Measurements from ENCODE around the gene MICAL2. TPM values are rescaled to one million over a fixed set of nuclear protein-coding genes. Genes with fewer than 3 reads are reported as not detected.

Gene MICAL2
- total and polyA plus RNA-seq, 8 donors = 4.8 to 38.8 (median 26.5) TPM

DNA sequence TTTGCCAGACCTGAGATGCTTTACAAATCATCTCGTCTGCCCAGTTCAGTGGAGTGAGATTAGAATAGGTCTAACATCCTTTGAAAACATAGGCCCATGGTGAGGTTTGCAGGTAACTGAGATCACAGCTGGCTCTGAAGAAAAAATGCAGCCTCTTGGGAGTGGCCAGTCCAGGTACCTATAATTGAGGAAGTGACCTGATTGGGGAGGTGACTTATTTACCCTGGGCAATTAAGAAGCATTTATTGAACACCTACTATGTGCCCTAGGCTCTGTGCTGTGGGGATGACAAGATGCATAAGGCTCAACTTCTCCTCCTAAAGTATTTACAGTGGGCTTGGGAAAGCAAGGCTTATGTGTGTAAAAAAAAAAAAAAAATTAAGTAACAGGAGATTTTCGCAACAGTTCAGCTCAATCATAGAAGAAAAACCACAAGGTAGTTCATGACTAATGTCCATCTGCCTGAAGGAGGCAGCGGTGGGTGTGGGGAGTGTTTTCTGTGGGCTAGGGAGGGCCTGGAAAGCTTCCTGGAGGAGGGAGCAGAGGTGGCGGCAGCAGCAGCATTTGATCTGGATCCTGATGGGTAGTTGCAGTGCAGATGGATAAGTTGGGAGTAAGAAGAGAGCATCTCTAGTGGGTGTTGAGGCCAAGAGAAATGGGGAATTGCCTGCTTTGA lies 16.1 kb downstream of the MICAL2 start:
- H3K27ac ChIP-seq = no peak overlapping the region
- ATAC-seq = no peak
- no peak for DNase-seq
- no peak overlapping the region for H3K4me3 ChIP-seq
- H3K9me3 ChIP-seq = no peaks in the 10 kb centered on the region
- H3K36me3 ChIP-seq = no peaks in the 10 kb centered on the region
- WGBS, 2 donors = 74 to 81% methylated on average over 4 of the region's 4 CpGs
- H3K27me3 ChIP-seq = no peaks in the 10 kb centered on the region
- intact Hi-C loops (cut with DNase I) = loop anchor here in 1 of 3 donors (10.0 kb wide), 1 partner anchor 108 kb away; no protein-coding TSS in a partner anchor
- TF ChIP-seq, protein P1, sequence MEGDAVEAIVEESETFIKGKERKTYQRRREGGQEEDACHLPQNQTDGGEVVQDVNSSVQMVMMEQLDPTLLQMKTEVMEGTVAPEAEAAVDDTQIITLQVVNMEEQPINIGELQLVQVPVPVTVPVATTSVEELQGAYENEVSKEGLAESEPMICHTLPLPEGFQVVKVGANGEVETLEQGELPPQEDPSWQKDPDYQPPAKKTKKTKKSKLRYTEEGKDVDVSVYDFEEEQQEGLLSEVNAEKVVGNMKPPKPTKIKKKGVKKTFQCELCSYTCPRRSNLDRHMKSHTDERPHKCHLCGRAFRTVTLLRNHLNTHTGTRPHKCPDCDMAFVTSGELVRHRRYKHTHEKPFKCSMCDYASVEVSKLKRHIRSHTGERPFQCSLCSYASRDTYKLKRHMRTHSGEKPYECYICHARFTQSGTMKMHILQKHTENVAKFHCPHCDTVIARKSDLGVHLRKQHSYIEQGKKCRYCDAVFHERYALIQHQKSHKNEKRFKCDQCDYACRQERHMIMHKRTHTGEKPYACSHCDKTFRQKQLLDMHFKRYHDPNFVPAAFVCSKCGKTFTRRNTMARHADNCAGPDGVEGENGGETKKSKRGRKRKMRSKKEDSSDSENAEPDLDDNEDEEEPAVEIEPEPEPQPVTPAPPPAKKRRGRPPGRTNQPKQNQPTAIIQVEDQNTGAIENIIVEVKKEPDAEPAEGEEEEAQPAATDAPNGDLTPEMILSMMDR (IDR thresholded peaks at IDR 0.05) = no peak
- peaks cover 0 to 7% (median 0%) of the 10 kb centered on the region in 3 donors for H3K4me1 ChIP-seq
- no peak for FAIRE-seq

DNA sequence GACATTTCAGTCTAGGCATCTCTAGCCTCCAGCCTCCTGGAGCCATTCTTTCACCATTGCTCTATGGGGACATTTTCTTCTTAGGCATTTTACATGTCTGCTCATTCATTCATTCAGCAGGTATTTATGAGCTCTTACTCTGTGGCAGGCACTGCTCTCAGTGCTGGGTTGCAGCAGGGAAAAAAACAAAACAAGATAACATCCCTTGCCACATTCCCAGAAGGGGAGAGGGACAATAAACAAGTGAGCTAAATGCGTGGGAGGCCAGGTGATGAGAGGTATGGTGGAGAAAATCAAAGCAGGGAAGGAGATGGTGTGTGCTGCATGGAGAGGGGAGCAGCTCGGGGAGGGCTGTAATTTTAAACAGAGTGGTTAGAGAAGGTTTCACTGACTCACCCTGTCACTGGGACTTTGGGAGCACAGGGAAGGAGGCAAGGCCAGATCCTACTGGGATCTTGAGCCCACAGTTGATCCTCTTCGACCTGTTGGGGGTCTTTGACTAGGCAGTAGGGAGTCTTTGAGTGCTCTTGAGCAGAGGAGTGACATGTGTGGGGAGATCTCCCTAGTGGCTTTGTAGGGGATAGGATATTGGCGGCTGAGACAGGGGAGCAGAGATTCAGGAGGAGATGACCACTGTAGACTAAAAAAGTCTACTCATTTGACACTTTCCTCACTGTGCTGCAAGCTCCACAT lies 17.0 kb downstream of the MICAL2 start:
- FAIRE-seq = no peak
- Histone ChIP-seq H3K4me3 (no peak overlapping the region), H3K36me3 (no peaks in the 10 kb centered on the region), H3K9me3 (no peaks in the 10 kb centered on the region), H3K27me3 (no peaks in the 10 kb centered on the region), H3K27ac (no peak overlapping the region), H3K4me1 (peaks cover 0 to 7% (median 0%) of the 10 kb centered on the region in 3 donors)
- intact Hi-C loops (cut with DNase I) = loop anchor here in 1 of 3 donors (10.0 kb wide), 1 partner anchor 107 kb away; no protein-coding TSS in a partner anchor
- ATAC-seq = no peak
- WGBS, 2 donors = 83 to 90% methylated on average over 4 of the region's 4 CpGs
- TF ChIP-seq, protein P1 (IDR thresholded peaks at IDR 0.05) = no peak
- no peak for DNase-seq

DNA sequence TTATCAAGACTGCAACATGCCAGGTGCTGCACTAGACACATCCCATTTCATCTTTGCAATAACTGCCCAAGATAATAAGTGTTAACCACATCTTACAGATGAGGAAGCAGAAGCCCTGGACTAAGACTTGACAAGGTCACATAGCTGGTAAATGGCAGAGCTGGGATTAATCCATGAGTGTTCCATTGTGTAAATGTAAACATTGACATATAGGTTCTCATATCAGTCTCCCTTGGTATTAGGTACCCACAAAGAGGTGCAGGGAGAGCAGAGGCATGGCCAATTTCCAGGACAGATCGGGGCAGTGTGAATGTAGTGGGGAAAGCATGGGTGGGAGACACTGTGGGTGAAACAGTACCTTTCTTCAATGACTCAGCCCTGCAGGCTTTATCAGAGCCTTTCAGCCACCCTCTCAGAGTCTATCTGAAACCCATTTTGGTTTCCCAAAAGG lies 17.9 kb downstream of the MICAL2 start:
- Histone ChIP-seq H3K4me3 (no peak overlapping the region), H3K9me3 (no peaks in the 10 kb centered on the region), H3K27ac (no peak overlapping the region), H3K27me3 (no peaks in the 10 kb centered on the region), H3K36me3 (no peaks in the 10 kb centered on the region), H3K4me1 (peaks cover 0 to 7% (median 0%) of the 10 kb centered on the region in 3 donors)
- intact Hi-C loops (cut with DNase I) = loop anchor here in 1 of 3 donors (10.0 kb wide), 1 partner anchor 106 kb away; no protein-coding TSS in a partner anchor
- FAIRE-seq (no peak), ATAC-seq (no peak), DNase-seq (no peak)
- TF ChIP-seq, protein P1 (IDR thresholded peaks at IDR 0.05) = no peak
- 73 to 78% methylated on average over 1 of the region's 1 CpG for WGBS, 2 donors

DNA sequence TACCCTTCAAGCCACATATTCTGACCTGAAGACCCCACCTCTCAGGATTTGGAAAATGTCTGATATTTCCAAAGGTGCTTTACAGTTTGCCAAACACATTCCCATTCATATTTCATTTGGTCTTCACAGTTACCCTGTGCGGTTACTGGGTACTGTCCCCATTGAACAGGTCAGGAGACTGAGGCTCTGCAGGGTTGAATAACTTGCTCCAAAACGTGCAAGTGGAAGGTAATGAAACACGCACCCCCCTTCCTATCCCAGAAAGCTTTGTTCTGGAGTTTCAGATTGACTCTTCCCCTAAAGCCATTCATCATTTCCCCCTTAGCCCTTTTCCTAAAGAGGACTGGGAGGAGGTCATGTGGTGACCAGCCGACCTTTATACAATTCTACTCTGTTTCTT lies 18.8 kb downstream of the MICAL2 start:
- DNase-seq = no peak
- H3K9me3 ChIP-seq = no peaks in the 10 kb centered on the region
- no peaks in the 10 kb centered on the region for H3K36me3 ChIP-seq
- TF ChIP-seq, protein P1 (IDR thresholded peaks at IDR 0.05) = no peak
- no peaks in the 10 kb centered on the region for H3K27me3 ChIP-seq
- H3K27ac ChIP-seq = no peak overlapping the region
- no peak overlapping the region for H3K4me3 ChIP-seq
- H3K4me1 ChIP-seq = peaks cover 0 to 7% (median 0%) of the 10 kb centered on the region in 3 donors
- no peak for FAIRE-seq
- no peak for ATAC-seq
- 80 to 88% methylated on average over 4 of the region's 4 CpGs for WGBS, 2 donors
- intact Hi-C loops (cut with DNase I) = loop anchor here in 1 of 3 donors (10.0 kb wide), 1 partner anchor 106 kb away; no protein-coding TSS in a partner anchor
